Measurements from ENCODE around the gene ALPP.
"Not testable (repeated sequence)": the region's sequence is repeated elsewhere in the genome, so short reads cannot be mapped to it uniquely, and the experiment has no call there.

Gene ALPP

GRCh38 chr2:232378735-232379151, at the start of gene ALPP:
TSS of gene ALPP (plus strand) at chr2:232378751. CDS start at chr2:232378803, 52 bp downstream.
- DNase-seq = not testable (repeated sequence)

- no peak for DNase-seq
Measured at GRCh38 chr2:232329716-232330067, 48.9 kb upstream of the ALPP start.

- no peak for DNase-seq
Measured at GRCh38 chr2:232330068-232330999, 48.2 kb upstream of the ALPP start.

GRCh38 chr2:232331061-232331460, 47.5 kb upstream of the ALPP start:
- DNase-seq = not testable (repeated sequence)

GRCh38 chr2:232331641-232332040, 46.9 kb upstream of the ALPP start:
- DNase-seq = not testable (repeated sequence)

- not testable (repeated sequence) for DNase-seq
Measured at GRCh38 chr2:232332244-232332939, 46.2 kb upstream of the ALPP start.

DNA sequence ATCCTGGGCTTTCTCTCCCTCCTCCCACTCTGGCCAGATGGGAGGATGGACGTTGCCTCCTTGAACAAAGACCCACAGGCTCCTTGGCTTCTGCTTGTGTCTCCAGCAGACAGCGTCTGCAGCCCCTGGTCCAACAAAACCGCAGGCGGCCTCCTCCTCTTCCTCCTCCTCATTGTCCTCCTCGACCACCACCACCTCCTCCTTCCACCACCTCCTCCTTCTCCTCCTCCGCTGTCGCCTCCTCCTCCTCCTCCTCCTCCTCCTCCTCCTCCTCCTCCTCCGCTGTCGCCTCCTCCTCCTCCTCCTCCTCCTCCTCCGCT, 45.7 kb upstream of the ALPP start:
- no peak for DNase-seq

DNA sequence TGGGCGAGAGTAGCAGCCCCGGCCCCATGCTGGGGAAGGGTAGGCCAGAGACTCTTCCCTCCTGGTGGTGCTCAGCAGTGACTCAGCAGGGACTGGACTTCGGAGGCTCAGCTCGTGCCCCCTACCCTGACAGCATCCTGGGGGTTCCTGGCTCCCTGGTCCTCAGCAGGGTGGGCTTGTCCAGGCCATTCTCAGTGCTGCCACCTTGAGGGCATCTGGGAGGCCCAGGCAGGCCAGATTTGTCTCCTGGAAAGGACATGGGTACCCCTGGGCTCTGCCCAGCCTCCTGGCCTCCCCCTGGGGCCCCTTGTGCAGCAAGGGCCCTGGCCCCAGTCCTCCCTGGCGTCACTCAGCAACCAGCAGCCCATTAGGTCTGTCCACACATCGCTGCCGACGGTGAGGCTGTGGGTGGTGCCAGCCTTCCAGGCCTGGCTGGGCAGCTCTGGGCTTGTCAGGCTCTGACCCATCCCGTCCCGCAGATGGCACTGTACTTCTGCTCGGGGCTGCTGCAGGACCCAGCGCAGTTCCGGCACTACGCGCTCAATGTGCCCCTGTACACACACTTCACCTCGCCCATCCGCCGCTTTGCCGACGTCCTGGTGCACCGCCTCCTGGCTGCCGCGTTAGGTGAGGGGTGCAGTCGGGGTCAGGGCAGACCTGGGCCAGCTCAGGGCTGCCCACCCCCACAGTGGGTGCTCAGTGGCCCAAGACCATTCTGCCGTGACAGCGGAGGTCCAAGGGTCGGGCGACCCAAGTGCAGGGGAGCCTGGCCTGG, 45.0 kb upstream of the ALPP start:
- no peak for DNase-seq

DNA sequence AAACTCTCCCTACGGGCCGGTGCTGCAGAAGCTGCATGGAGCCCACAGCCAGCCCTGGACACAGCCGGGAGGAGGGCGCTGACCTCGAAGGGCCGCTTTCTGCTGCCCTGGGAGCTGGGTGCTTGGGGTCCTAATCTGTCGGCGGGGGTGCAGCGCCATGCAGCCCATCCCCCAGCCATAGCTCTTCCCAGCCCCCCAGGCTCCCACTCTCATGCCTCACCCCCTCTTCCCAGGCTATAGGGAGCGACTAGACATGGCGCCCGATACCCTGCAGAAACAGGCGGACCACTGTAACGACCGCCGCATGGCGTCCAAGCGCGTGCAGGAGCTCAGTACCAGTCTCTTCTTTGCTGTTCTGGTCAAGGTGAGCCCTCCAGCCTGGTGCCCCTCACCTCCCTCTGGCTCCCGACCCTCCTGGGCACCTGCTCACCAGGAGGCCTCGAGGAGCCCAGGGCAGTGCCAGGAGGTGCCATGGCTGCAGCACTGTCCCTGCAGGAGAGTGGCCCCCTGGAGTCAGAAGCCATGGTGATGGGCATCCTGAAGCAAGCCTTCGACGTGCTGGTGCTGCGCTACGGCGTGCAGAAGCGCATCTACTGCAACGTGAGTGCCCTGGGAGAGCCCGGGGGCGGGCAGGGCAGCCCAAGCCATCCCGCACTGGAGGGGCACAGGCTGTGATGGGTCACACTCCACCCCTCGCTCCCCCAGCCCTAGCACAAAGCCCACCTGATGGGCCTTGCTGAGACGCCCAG, 44.2 kb upstream of the ALPP start:
- DNase-seq = not testable (repeated sequence)

- not testable (repeated sequence) for DNase-seq
Measured at GRCh38 chr2:232334885-232335205, 43.7 kb upstream of the ALPP start.

DNA sequence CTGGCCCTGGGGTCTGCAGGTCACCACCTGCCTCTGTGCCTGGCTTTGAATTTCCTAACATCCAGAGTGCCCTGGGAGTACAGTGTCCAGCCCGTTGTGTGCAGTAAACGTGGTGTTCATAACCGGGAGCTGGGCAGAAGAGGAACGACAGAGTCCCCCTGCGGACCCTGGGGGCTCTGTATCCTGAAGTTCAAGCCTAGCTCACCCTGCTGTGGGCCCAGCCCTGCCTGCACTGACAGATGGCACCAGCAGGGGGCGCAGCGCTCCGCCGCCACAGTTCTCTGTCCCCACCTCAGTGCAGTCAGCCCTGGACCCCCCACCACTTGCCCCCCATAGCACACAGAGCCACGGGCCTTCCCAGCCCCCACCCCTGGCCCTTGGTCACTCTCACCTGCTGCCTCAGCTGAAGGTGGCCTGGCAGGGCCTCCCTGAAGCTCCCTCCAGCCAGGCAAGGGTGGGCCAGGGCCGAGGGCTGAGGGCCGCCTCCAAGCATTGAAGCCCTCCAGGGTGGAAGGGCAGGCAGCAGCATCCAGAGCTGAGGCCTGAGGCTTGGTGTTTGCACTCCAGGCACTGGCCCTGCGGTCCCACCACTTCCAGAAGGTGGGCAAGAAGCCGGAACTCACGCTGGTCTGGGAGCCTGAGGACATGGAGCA, 43.2 kb upstream of the ALPP start:
- not testable (repeated sequence) for DNase-seq

- no peak for DNase-seq
Measured at GRCh38 chr2:232335859-232336215, 42.7 kb upstream of the ALPP start.

GRCh38 chr2:232336241-232336736, 42.3 kb upstream of the ALPP start:
- no peak for DNase-seq

GRCh38 chr2:232336981-232337720, 41.4 kb upstream of the ALPP start:
- no peak for DNase-seq

GRCh38 chr2:232338094-232338758, 40.3 kb upstream of the ALPP start:
- DNase-seq = not testable (repeated sequence)

DNA sequence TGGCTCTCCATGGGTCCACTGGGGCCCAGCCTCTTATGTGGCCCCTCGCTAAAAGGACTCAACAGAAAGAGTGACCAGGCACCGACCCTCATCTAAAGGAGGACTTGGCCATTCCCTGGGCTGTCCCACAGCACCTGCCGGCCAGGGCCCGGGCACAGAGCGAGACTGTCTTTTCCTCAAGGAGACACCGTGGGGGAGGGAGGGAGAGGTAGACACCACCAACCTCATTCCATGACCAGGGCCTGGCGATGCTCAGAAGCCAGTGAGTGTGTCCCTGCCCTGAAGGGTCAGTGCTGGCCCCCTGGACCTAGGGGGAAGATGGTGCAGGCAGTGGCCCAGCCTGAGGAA, 39.8 kb upstream of the ALPP start:
- no peak for DNase-seq

DNA sequence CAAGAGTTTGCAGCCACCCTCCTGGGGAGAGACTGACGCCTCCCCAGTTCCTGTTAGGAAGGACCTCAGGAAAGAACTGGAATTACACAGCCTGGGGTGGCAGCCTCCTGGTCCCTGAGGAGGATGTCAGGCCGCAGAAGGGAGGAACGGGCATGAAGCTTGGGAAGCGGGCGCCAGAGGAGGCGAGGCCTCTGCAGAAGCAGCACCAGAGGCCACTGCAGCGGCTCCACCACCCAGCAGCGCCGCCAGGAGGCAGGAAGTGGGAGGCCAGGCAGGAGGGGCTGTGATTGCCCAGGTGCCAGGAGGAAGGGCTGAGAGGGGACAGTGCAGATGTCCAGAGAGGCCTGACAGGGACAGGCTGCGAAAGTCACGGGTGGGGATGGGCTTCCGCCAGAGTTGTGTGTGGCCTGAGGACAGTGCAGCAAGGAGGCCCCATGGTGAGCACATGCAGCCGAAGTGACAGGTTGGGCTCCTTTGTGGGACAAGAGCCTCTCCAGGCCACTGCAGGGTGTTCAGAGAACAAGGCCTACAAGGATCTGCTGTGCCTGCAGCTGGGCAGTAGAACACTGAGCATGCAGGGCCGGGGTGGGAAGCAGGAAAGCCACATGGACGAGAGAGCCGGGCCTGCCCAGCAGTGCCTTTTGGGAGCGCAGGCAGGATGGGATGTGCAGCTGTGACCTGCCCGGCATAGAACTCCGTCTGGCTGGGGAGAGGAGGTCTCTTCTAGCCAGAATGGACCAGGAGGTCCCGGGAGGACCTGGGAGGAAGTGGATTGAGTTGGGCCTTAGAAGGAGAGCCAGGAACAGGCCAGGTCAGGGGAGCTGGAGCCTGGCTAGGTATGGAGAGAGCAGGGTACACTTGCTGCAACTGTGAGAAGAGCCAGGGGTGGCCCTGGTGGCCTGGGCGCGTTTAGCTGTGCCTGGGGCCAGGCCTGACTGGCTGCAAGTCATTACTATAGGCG, 39.1 kb upstream of the ALPP start:
- DNase-seq = no peak

GRCh38 chr2:232340171-232340935, 38.2 kb upstream of the ALPP start:
- no peak for DNase-seq

All from inflammatory macrophage treated with lipopolysaccharide for 4 hours (primary cell).